H1 (cell line): ENCODE data around the gene SOX12. TPM values are rescaled to one million over a fixed set of nuclear protein-coding genes. Genes with fewer than 3 reads are reported as not detected.

Experiments used
- BACH1 ChIP-seq: IDR thresholded peaks from 2 replicates; pipeline ENCODE4 v1.6.1; 2012; ENCODE audit warnings: low read length, improper control_type of control experiment
- BCL11A ChIP-seq, 2 experiments: IDR thresholded peaks; one replicate each; pipeline ENCODE4 v1.6.1; 2011; ENCODE audit warnings: low read depth in 2 of 2, low read length in 2 of 2, mild to moderate bottlenecking in 2 of 2
- JUN ChIP-seq: IDR thresholded peaks from 2 replicates; pipeline ENCODE4 v1.6.1; 2011; ENCODE audit warnings: low read depth, mild to moderate bottlenecking, improper control_type of control experiment, low read length
- SAP30 ChIP-seq: fragments of 300-600 bp; sonication (generic); IDR thresholded peaks from 2 replicates; pipeline ENCODE4 v1.7.1; 2012; ENCODE audit warnings: low read length, moderate library complexity, mild to moderate bottlenecking, inconsistent platforms; ENCODE audit not compliant: insufficient read depth, insufficient replicate concordance
- SIN3A ChIP-seq, 2 experiments: IDR thresholded peaks in 1 of 2; conservative IDR thresholded peaks in 1 of 2; 2 replicates each; pipeline ENCODE4 v1.6.1; 2011 to 2012; ENCODE audit warnings: low read length in 2 of 2, improper control_type of control experiment in 1 of 2, low read depth in 1 of 2, mild to moderate bottlenecking in 1 of 2
- SP2 ChIP-seq: IDR thresholded peaks from 2 replicates; pipeline ENCODE4 v1.6.1; 2012; ENCODE audit warnings: mild to moderate bottlenecking, low read length, inconsistent platforms
- polyA plus RNA-seq, 7 experiments: library from polyadenylated mRNA; depleted of rRNA in 3 of 7; stranded (reverse) in 5 of 7; unstranded in 2 of 7; fragments of >200 nt in 5 of 7; fragments of 200-250 nt in 2 of 7; gene quantifications; 1 replicate in 5 of 7; 2 replicates in 1 of 7; 4 replicates in 1 of 7; pipeline versions ENCODE4 v1.2.1 to v1.2.3, GENCODE V29; 2011 to 2013; ENCODE audit warnings: missing spikeins in 2 of 7, mixed read lengths in 2 of 7
- total RNA-seq: library from RNA; stranded (reverse); fragmentation: NEBNext Ultra II Directional; extraction: Animal tissue kit (Norgen Biotek cat#: 25700); gene quantifications from 2 replicates; pipeline ENCODE4 v1.2.1, GENCODE V29; 2021
- TF ChIP-seq, protein P1 (sequence below): IDR thresholded peaks from 2 replicates; pipeline ENCODE4 v1.6.1; 2012; ENCODE audit warnings: inconsistent platforms

The SOX12 gene
- total and polyA plus RNA-seq, 2 of the 8 experiments (the other 6 are each of a cell fraction or from before 2014, with no cell fraction given), result 6.4 to 63.0 TPM

- TF ChIP-seq JUN (no peak), SAP30 (no peak), BACH1 (no peak), SIN3A (conservative IDR thresholded peaks at IDR 0.05 in 1 of 2, IDR thresholded peaks at IDR 0.05 in 1 of 2; ENCODE audit: low read depth in 1 of 2, low read length in 2 of 2) (no peak), SP2 (no peak), BCL11A (IDR thresholded peaks at IDR 0.05; ENCODE audit: low read depth in 2 of 2, low read length in 2 of 2) (no peak)
- TF ChIP-seq, protein P1, sequence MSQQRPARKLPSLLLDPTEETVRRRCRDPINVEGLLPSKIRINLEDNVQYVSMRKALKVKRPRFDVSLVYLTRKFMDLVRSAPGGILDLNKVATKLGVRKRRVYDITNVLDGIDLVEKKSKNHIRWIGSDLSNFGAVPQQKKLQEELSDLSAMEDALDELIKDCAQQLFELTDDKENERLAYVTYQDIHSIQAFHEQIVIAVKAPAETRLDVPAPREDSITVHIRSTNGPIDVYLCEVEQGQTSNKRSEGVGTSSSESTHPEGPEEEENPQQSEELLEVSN, result no peak
Measured at GRCh38 chr20:276620-277495, 48.5 kb upstream of the SOX12 start (continued).
